OCI-LY7 (cell line): ENCODE results near the gene SYN1.

Experiments used
- EZH2phosphoT487 ChIP-seq: fragments of 200-600 bp; sonication (generic); IDR thresholded peaks from 2 replicates; pipeline ENCODE4 v1.6.1; 2018; ENCODE audit warnings: low read depth, borderline replicate concordance, mild to moderate bottlenecking, mixed run types, antibody characterized with exemption, low read length, moderate library complexity, mixed read lengths
- TF ChIP-seq, protein P1 (sequence below): fragments of 200-600 bp; sonication (generic); conservative IDR thresholded peaks from 2 replicates; pipeline ENCODE4 v1.5.1; 2014; ENCODE audit warnings: mild to moderate bottlenecking, antibody characterized with exemption, low read length, moderate library complexity, mixed read lengths

DNA sequence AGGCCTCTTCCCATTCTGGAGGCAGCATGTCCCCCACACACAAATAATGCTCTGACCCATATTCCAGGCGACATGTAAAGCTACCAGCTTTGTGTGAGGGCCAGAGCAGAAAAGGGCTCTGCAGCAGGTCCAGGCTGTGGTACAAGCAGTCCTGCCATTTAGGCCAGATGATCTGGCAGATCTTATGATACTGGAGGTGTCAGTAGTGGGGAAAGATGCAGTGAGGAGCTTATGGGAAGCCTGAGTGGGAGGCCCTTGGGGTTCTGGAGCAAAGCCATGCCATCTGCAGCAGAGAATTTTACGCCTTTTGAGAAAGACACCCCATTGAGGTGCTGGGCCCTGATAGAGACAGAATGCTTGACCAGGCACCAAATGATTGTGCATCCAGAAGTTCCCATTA lies 7.7 kb downstream of the SYN1 start:
- TF ChIP-seq, protein P1, sequence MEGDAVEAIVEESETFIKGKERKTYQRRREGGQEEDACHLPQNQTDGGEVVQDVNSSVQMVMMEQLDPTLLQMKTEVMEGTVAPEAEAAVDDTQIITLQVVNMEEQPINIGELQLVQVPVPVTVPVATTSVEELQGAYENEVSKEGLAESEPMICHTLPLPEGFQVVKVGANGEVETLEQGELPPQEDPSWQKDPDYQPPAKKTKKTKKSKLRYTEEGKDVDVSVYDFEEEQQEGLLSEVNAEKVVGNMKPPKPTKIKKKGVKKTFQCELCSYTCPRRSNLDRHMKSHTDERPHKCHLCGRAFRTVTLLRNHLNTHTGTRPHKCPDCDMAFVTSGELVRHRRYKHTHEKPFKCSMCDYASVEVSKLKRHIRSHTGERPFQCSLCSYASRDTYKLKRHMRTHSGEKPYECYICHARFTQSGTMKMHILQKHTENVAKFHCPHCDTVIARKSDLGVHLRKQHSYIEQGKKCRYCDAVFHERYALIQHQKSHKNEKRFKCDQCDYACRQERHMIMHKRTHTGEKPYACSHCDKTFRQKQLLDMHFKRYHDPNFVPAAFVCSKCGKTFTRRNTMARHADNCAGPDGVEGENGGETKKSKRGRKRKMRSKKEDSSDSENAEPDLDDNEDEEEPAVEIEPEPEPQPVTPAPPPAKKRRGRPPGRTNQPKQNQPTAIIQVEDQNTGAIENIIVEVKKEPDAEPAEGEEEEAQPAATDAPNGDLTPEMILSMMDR = no peak
- TF ChIP-seq EZH2phosphoT487 = no peak
